Measurements from ENCODE around the gene ATRNL1. TPM values are rescaled to one million over a fixed set of nuclear protein-coding genes. Genes with fewer than 3 reads are reported as not detected.

The ATRNL1 gene
- polyA plus RNA-seq, 1 of the 3 experiments (the other 2 are of a cell fraction): 0.67 TPM

DNA sequence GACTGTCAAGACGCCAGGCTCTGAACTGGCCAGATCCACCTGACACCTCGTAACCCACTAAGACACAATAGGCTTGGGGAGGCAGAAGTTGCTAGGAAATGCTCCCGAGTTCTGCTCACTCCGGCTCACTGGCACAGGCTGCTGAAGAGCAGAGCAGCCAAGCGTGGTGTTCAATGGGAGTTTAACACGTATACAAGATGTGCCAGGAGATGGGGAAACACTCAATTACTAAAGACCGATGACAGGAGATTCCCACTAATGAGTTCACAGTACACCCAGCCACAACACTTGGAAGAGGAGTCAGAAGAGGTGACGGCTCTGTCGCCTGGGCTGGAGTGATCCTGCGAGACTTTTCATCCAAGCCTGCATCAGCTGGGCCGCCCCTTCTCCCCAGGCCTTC is 876.4 kb downstream of the ATRNL1 start:
- Histone ChIP-seq H3K4me3 (ENCODE audit: low read depth in 2 of 2, low read length in 1 of 2) (no peak overlapping the region), H3K9ac (no peak overlapping the region), H3K4me1 (ENCODE audit: control insufficient read depth in 1 of 2, insufficient read depth in 2 of 2, low read depth in 1 of 2, low read length in 1 of 2) (no peaks in the 10 kb centered on the region; a peak in 1 of 4 replicates), H3K4me2 (no peak overlapping the region), H2AFZ (ENCODE audit: low read depth) (no peak overlapping the region), H3K79me2 (ENCODE audit: insufficient read depth) (no peaks in the 10 kb centered on the region), H3K36me3 (replicated peaks in 1 of 2; ENCODE audit: control insufficient read depth in 1 of 2, insufficient read depth in 2 of 2, low read length in 1 of 2) (no peaks in the 10 kb centered on the region), H3K9me3 (no peaks in the 10 kb centered on the region), H3K27ac (ENCODE audit: low read depth in 2 of 2, low read length in 1 of 2) (no peak overlapping the region), H3K9me2 (no peaks in the 10 kb centered on the region), H3K27me3 (ENCODE audit: insufficient read depth) (no peaks in the 10 kb centered on the region), H4K20me1 (ENCODE audit: insufficient read depth) (no peaks in the 10 kb centered on the region), H3F3A (replicated peaks; ENCODE audit: insufficient read depth) (no peaks in the 10 kb centered on the region)
- ChIA-PET POLR2A (no interaction called here), CTCF (interaction anchor here (0.8 kb wide), 1 partner anchor 13 kb away, joined by 3 read pairs; no protein-coding TSS in a partner anchor)
- 59% methylated on average over 9 of the region's 11 CpGs for WGBS (ENCODE audit: low lambda C conversion rate)
- no peak for TF ChIP-seq TEAD4 (IDR thresholded peaks at IDR 0.05; ENCODE audit: borderline replicate concordance, insufficient read depth)
- no peak for TF ChIP-seq TCF12 (IDR thresholded peaks at IDR 0.05)
- TF ChIP-seq CHD2 (IDR thresholded peaks at IDR 0.05; ENCODE audit: low read length, partially characterized antibody): no peak
- no peak for TF ChIP-seq NFIC (IDR thresholded peaks at IDR 0.05; ENCODE audit: borderline replicate concordance)
- TF ChIP-seq YY1 (IDR thresholded peaks at IDR 0.05; ENCODE audit: low read depth): no peak
- TF ChIP-seq, protein P1, sequence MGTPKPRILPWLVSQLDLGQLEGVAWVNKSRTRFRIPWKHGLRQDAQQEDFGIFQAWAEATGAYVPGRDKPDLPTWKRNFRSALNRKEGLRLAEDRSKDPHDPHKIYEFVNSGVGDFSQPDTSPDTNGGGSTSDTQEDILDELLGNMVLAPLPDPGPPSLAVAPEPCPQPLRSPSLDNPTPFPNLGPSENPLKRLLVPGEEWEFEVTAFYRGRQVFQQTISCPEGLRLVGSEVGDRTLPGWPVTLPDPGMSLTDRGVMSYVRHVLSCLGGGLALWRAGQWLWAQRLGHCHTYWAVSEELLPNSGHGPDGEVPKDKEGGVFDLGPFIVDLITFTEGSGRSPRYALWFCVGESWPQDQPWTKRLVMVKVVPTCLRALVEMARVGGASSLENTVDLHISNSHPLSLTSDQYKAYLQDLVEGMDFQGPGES (IDR thresholded peaks at IDR 0.05; ENCODE audit: low read depth, low read length): no peak
- TF ChIP-seq SMC3 (IDR thresholded peaks at IDR 0.05; ENCODE audit: low read depth, low read length): no peak
- no peak for TF ChIP-seq SIN3A (IDR thresholded peaks at IDR 0.05; ENCODE audit: borderline replicate concordance, low read depth, low read length)
- TF ChIP-seq RXRA (IDR thresholded peaks at IDR 0.05; ENCODE audit: borderline replicate concordance, low read depth): no peak
- TF ChIP-seq, protein P2, sequence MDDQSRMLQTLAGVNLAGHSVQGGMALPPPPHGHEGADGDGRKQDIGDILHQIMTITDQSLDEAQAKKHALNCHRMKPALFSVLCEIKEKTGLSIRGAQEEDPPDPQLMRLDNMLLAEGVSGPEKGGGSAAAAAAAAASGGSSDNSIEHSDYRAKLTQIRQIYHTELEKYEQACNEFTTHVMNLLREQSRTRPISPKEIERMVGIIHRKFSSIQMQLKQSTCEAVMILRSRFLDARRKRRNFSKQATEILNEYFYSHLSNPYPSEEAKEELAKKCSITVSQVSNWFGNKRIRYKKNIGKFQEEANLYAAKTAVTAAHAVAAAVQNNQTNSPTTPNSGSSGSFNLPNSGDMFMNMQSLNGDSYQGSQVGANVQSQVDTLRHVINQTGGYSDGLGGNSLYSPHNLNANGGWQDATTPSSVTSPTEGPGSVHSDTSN (IDR thresholded peaks at IDR 0.05): no peak
- TF ChIP-seq EP300 (IDR thresholded peaks at IDR 0.05; ENCODE audit: borderline replicate concordance in 1 of 2, low read depth in 1 of 2, low read length in 1 of 2): no peak
- TF ChIP-seq, protein P3, sequence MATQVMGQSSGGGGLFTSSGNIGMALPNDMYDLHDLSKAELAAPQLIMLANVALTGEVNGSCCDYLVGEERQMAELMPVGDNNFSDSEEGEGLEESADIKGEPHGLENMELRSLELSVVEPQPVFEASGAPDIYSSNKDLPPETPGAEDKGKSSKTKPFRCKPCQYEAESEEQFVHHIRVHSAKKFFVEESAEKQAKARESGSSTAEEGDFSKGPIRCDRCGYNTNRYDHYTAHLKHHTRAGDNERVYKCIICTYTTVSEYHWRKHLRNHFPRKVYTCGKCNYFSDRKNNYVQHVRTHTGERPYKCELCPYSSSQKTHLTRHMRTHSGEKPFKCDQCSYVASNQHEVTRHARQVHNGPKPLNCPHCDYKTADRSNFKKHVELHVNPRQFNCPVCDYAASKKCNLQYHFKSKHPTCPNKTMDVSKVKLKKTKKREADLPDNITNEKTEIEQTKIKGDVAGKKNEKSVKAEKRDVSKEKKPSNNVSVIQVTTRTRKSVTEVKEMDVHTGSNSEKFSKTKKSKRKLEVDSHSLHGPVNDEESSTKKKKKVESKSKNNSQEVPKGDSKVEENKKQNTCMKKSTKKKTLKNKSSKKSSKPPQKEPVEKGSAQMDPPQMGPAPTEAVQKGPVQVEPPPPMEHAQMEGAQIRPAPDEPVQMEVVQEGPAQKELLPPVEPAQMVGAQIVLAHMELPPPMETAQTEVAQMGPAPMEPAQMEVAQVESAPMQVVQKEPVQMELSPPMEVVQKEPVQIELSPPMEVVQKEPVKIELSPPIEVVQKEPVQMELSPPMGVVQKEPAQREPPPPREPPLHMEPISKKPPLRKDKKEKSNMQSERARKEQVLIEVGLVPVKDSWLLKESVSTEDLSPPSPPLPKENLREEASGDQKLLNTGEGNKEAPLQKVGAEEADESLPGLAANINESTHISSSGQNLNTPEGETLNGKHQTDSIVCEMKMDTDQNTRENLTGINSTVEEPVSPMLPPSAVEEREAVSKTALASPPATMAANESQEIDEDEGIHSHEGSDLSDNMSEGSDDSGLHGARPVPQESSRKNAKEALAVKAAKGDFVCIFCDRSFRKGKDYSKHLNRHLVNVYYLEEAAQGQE (IDR thresholded peaks at IDR 0.05; ENCODE audit: low read depth, low read length): no peak
- TF ChIP-seq FOXJ3 (CRISPR knock-in tag; IDR thresholded peaks at IDR 0.05): no peak
- TF ChIP-seq JUND (IDR thresholded peaks at IDR 0.05): no peak
- no peak for TF ChIP-seq NRF1 (IDR thresholded peaks at IDR 0.05; ENCODE audit: low read depth, low read length)
- no peak for TF ChIP-seq MEF2A (IDR thresholded peaks at IDR 0.05; ENCODE audit: borderline replicate concordance, low read depth)
- TF ChIP-seq MXI1 (IDR thresholded peaks at IDR 0.05; ENCODE audit: low read depth, low read length): no peak
- no peak for TF ChIP-seq GATA2 (CRISPR knock-in tag; IDR thresholded peaks at IDR 0.05)
- no peak for TF ChIP-seq FOSL2 (IDR thresholded peaks at IDR 0.05; ENCODE audit: borderline replicate concordance, low read depth)
- TF ChIP-seq GABPA (IDR thresholded peaks at IDR 0.05; ENCODE audit: low read depth): no peak
- no peak for DNase-seq
